Measurements from ENCODE around the gene TIRAP.
A peak's percentile ranks its signal among the peaks of the same experiment; 100 is the strongest.
"Not testable (repeated sequence)": the region's sequence is repeated elsewhere in the genome, so short reads cannot be mapped to it uniquely, and the experiment has no call there.

TIRAP gene

DNA sequence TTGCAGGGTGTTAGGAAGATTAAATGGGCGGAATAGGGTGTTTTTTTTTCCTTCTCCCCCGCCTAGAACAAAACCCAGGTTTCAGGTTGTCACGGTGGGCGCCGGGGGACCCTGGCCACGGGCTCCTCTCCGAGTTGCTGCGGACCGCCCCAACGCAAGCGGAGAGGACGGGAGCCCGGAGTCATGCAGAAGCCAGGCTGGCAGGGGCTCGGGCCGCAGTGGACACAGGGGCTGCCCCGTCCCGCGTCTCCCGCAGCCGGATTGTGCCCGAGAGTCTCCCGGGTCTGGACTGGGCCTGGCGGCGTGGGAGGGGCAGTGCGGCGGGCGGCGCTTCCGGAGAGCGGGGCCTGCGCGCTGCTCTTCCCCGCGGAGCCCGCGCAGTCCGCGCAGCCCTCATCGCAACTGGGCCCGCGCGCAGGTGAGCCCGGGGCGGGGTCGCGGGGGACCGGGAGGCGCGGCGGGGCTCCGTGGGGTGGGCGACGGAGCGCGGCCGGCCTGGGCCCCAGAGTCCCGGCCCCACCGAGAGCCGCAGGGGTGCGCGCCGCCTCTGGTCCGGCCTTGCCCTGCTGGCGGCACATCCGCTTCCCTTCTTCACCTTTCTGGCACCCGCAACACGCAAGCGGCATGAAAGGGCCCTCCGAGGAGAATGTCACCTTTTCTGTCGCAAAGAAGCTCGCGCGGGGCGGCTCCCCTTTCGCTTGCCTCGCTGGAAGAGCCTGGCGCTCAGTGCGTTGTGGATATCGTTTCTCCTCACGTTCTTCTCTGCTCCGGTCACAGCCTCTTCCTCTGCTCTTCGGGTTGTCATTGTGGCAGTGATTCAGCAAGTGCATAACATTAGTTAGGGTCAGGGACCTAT is at the start of gene TIRAP:
TIRAP (plus strand) TSS at position 358 of the 856 bp plus-strand sequence. CDS start 7,802 bp downstream, outside the sequence.
- peak; percentile 33 for DNase-seq (ENCODE audit: low read depth)

- DNase-seq (ENCODE audit: low read depth), result no peak
Measured at GRCh38 chr11:126233391-126233790, 49.5 kb upstream of the TIRAP start.

DNA sequence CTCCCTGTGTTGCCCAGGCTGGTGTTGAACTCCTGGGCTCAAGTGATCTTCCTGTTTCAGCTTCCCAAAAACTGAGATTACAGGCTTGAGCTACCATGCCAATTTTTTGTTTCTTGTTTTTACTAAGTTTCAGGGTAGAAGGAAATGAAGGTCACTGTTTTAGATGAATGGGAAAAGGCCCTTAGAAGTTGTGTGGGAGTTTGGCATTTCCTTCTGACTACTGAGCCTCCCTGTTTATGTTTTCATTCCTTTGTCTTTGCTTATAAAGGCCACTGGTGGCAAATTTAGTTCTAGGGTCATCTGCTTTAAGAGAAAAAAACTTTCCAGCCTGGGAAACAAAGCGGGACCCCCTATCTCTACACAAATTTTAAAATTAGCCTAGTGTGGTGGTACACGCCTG is 36.3 kb upstream of the TIRAP start:
- DNase-seq (ENCODE audit: low read depth), result no peak

DNA sequence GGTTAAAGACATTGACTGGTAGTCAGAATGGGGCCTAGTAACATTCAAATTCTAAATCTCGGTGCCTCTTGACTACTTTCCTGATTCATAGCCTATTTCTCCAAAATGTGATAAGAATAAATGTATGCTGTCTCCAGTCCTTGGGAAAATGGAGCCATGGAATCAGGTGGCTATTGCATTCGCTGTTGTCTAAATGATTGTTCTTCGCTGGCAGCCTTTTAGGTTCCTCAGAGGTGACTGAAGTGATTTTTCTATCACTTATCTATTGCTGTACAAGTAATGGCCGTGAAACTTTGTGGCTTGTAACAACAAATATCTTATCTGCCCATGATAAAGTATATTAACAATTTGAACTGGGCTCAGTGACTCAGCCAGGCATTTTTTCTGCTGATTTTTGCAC is 29.6 kb upstream of the TIRAP start:
- DNase-seq (ENCODE audit: low read depth), result no peak

DNA sequence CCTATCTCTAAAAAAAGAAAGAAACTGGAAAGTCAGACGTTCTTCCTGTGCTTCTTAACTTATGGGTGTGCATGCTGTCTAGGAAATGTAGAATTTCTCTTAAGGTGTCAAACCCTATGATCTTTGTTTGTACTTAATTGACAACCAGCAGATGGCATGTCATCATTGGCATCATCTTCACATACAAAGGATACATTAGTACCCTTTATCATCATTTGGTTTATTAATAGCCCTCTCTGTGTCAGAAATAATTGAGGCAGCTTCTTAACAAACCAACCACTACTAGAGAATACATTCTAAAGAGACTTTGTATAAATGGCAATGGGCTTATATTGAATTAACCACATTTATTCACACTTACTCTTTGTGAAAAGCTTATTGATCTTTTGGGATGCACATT is 28.1 kb upstream of the TIRAP start:
- DNase-seq (ENCODE audit: low read depth), result no peak

DNA sequence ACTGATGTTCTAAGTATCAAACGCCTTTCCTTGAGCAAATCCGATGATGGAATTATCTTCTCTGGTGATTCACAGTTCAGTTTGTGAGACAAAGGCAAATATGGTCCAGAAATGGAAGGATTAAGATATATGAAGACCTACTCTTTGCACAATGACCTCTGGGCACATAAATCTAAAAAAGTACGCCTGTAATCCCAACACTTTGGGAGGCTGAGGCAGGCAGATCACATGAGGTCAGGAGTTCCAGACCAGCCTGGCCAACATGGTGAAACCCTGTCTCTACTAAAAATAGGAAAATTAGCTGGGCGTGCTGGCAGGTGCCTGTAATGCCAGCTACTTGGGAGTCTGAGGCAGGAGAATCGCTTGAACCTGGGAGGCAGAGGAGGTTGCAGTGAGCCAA is 27.4 kb upstream of the TIRAP start:
- DNase-seq (ENCODE audit: low read depth), result not testable (repeated sequence)

DNA sequence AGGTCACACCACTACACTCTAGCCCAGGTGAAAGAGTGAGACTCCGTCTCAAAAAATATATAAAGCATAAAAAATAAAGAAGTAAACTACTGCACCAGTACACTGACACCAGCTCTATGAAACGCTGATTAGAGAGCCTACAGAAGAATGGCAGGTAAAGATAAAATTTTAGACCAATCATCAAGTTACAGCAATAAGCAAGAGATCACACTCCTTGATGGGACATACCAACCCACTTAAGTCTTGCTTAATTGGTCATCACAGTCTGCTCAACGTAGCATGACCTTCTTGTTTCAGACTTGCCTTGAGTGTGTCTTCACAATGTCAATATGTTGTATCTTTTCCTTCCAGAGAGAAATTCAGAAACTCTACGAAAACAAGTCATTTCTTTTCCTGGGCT is 26.7 kb upstream of the TIRAP start:
- DNase-seq (ENCODE audit: low read depth), result no peak

DNA sequence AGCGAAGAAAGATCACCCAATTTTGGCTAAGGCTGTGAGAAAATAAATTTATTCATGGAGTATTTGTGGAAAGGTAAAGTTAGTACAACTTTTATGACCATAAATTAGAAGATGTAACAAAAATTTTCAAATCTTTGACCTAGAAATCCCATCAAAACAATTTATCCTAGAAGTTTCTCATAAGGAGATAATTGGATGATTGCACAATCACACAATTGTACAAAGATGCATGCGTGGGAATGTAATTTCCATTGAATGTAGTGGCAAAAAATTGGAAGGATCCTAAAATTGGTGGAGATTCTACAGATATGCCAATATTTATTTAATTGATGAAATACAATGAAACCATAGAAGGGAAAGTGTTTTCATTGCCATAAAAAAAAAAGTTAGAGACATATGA is 25.7 kb upstream of the TIRAP start:
- no peak for DNase-seq (ENCODE audit: low read depth)

- DNase-seq (ENCODE audit: low read depth), result no peak
Measured at GRCh38 chr11:126257764-126258163, 25.1 kb upstream of the TIRAP start.

GRCh38 chr11:126262216-126262615 is 20.7 kb upstream of the TIRAP start:
- no peak for DNase-seq (ENCODE audit: low read depth)

- no peak for DNase-seq (ENCODE audit: low read depth)
Measured at GRCh38 chr11:126263489-126263888, 19.4 kb upstream of the TIRAP start.

- DNase-seq (ENCODE audit: low read depth), result no peak
Measured at GRCh38 chr11:126265811-126266210, 17.1 kb upstream of the TIRAP start.

- no peak for DNase-seq (ENCODE audit: low read depth)
Measured at GRCh38 chr11:126267650-126268049, 15.2 kb upstream of the TIRAP start.

GRCh38 chr11:126268361-126268707 is 14.6 kb upstream of the TIRAP start:
- DNase-seq (ENCODE audit: low read depth), result no peak

GRCh38 chr11:126268708-126269579 is 13.9 kb upstream of the TIRAP start, which contains the start of the genes FOXRED1 and SRPRA:
FOXRED1 (plus strand) TSS chr11:126269154; CDS start chr11:126269207, 53 bp downstream.
SRPRA (minus strand) TSS chr11:126268895; CDS start chr11:126268804, 91 bp downstream.
- DNase-seq (ENCODE audit: low read depth), result peak; percentile 100

- DNase-seq (ENCODE audit: low read depth), result no peak
Measured at GRCh38 chr11:126277322-126277721, 5.6 kb upstream of the TIRAP start.

DNA sequence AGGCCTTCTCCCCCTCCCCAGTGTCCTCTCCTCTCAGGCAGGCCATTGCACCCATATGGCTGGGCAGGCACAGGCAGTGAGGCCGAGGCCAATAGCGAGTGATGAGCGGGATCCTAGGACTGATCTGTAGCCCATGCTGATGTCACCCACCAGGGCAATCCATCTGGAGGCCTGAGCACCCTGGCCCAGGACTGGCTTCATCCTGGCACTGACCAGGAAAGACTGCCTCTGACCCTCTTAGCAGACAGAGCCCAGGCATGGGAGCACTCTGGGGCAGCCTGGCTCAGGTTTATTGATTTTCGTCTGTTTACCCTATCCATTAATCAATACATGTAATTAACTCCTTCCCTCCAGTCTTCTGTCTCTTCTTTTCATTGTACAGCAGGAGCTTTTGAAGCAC is 5.1 kb upstream of the TIRAP start:
- no peak for DNase-seq (ENCODE audit: low read depth)

- no peak for DNase-seq (ENCODE audit: low read depth)
Measured at GRCh38 chr11:126279191-126279590, 3.7 kb upstream of the TIRAP start.

DNA sequence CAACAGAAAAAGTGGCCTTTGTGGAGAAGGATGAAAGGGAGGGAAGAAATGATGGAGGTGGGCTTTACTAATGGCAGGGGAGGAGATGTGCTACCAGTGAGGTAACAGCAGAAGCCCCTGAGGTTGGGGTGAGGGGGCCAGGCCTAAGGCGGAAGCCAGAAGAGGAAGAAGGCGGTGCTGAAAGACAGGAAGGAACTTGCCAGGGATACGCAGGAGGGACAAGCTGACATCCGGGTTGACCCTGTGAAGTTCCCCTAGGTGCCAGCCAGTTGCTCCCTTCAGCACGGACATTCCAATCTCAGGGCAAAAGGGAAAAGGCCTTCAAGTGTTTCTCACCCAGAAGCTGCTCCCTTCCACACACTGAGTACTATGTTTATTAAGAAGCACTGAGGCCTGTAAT is 2.3 kb upstream of the TIRAP start:
- no peak for DNase-seq (ENCODE audit: low read depth)

- no peak for DNase-seq (ENCODE audit: low read depth)
Measured at GRCh38 chr11:126281245-126281644, 1.6 kb upstream of the TIRAP start.

- DNase-seq (ENCODE audit: low read depth), result no peak
Measured at GRCh38 chr11:126281666-126282175, 1.2 kb upstream of the TIRAP start.

DNA sequence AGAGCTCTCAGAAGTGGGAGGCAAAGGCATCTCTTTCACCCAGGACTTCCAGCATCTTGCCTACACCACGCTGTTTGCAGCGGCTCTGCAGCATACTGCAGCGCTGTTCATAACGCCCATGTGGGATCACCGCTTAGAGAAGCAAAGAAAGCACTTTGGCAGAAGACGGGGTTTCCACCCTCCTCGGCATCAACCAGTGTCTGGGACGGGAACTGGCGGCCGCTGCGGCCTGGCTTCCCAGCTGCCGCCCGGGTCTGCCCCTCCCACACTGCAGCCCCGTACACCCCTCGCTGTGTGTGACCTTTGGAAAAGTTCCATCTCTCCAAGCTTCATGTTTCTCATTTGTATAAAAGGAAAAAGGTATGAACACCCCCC is 545 bp upstream of the TIRAP start:
- DNase-seq (ENCODE audit: low read depth), result no peak

DNA sequence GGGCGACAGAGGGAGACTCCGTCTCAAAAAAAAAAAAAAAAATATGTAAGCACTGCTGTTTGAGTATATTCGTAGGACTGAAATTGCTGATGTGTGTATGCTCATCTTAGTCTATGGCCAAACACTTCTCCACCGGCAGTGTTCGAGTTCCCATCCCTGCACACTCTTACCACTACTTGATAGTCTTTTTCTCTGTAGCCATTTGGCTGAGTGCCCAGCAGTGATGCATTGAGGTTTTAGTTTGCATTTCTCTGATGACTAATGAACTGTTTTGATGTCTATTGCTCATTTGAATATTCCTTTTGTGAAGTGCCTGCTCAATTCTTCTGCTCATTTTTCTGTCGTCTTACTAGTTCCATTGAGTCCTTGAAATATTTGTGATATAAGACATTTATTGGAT is 1.9 kb downstream of the TIRAP start:
- DNase-seq (ENCODE audit: low read depth), result peak; percentile 77
